MM.1S (cell line): ENCODE results near the gene SH2D7.

Experiments
- DNase-seq: peaks from one replicate; pipeline ENCODE4 v3.0.0-alpha.2; 2015
- H2AFZ ChIP-seq: fragments of 300-600 bp; sonication (generic); 2 replicates; pipeline ENCODE4 v1.6.0; 2016; ENCODE audit warnings: antibody characterized with exemption, low read length
- H3F3A ChIP-seq: fragments of 300-600 bp; sonication (generic); 2 replicates; pipeline ENCODE4 v1.6.1; 2016; ENCODE audit warnings: mild to moderate bottlenecking, antibody characterized with exemption, low read length, moderate library complexity, mixed read lengths; ENCODE audit not compliant: insufficient read depth
- H3K27ac ChIP-seq: fragments of 300-600 bp; sonication (generic); 2 replicates; pipeline ENCODE4 v1.5.1; 2016; ENCODE audit warnings: mild to moderate bottlenecking, low read length
- H3K27me3 ChIP-seq: fragments of 300-600 bp; sonication (generic); replicated peaks from 2 replicates; pipeline ENCODE4 v1.6.0; 2016; ENCODE audit warnings: low read length; ENCODE audit not compliant: insufficient read depth
- H3K36me3 ChIP-seq: fragments of 300-600 bp; sonication (generic); replicated peaks from 2 replicates; pipeline ENCODE4 v1.6.1; 2016; ENCODE audit warnings: mild to moderate bottlenecking, low read length, mixed read lengths; ENCODE audit not compliant: insufficient read depth
- H3K4me1 ChIP-seq: fragments of 300-600 bp; sonication (generic); 2 replicates; pipeline ENCODE4 v1.6.1; 2016; ENCODE audit warnings: low read length, mixed read lengths
- H3K4me2 ChIP-seq: fragments of 300-600 bp; sonication (generic); 2 replicates; pipeline ENCODE4 v1.6.0; 2016; ENCODE audit warnings: low read depth, low read length
- H3K4me3 ChIP-seq: fragments of 300-600 bp; sonication (generic); 2 replicates; pipeline ENCODE4 v1.5.1; 2016; ENCODE audit warnings: low read length, mixed read lengths
- H3K79me2 ChIP-seq: fragments of 300-600 bp; sonication (generic); 2 replicates; pipeline ENCODE4 v1.6.1; 2016; ENCODE audit warnings: mixed run types, low read length, mixed read lengths
- H3K9ac ChIP-seq: fragments of 300-600 bp; sonication (generic); 2 replicates; pipeline ENCODE4 v1.6.1; 2016; ENCODE audit warnings: low read length, mixed read lengths
- H3K9me2 ChIP-seq: fragments of 300-600 bp; sonication (generic); replicated peaks from 2 replicates; pipeline ENCODE4 v1.6.1; 2016; ENCODE audit warnings: mild to moderate bottlenecking, low read length, mixed read lengths; ENCODE audit not compliant: insufficient read depth
- H3K9me3 ChIP-seq: fragments of 300-600 bp; sonication (generic); replicated peaks from 2 replicates; pipeline ENCODE4 v1.6.1; 2016; ENCODE audit warnings: mild to moderate bottlenecking, low read length, mixed read lengths; ENCODE audit not compliant: insufficient read depth
- H4K20me1 ChIP-seq: fragments of 300-600 bp; sonication (generic); 2 replicates; pipeline ENCODE4 v1.6.1; 2016; ENCODE audit warnings: mild to moderate bottlenecking, low read length, moderate library complexity, mixed read lengths; ENCODE audit not compliant: insufficient read depth
- CTCF ChIP-seq: fragments of 300-600 bp; sonication (generic); IDR thresholded peaks from 2 replicates; pipeline ENCODE4 v1.5.1; 2016; ENCODE audit warnings: antibody characterized with exemption, low read length, mixed read lengths
- EZH2 ChIP-seq: fragments of 300-600 bp; sonication (generic); optimal IDR thresholded peaks from 2 replicates; pipeline ENCODE3; 2017; ENCODE audit warnings: low read depth, mild to moderate bottlenecking, antibody characterized with exemption, low read length, mixed read lengths
- EZH2phosphoT487 ChIP-seq: fragments of 300-600 bp; sonication (generic); IDR thresholded peaks from 2 replicates; pipeline ENCODE4 v1.6.1; 2018; ENCODE audit warnings: antibody characterized with exemption, low read length

Gene SH2D7

GRCh38 chr15:78125267-78125666, 32.9 kb downstream of the SH2D7 start:
- no peak for DNase-seq
- H3K9me2 ChIP-seq = no peaks in the 10 kb centered on the region
- no peaks in the 10 kb centered on the region for H3K4me1 ChIP-seq
- H3K9me3 ChIP-seq = no peaks in the 10 kb centered on the region
- H3K9ac ChIP-seq = no peak overlapping the region
- no peaks in the 10 kb centered on the region for H3K27me3 ChIP-seq
- H3K4me3 ChIP-seq = no peak overlapping the region
- no peak overlapping the region for H2AFZ ChIP-seq
- H3K36me3 ChIP-seq = no peaks in the 10 kb centered on the region
- no peak overlapping the region for H3K4me2 ChIP-seq
- no peaks in the 10 kb centered on the region for H3K79me2 ChIP-seq
- H4K20me1 ChIP-seq = no peaks in the 10 kb centered on the region
- TF ChIP-seq EZH2phosphoT487 (no peak), CTCF (no peak), EZH2 (no peak)
- H3F3A ChIP-seq = no peaks in the 10 kb centered on the region
- no peak overlapping the region for H3K27ac ChIP-seq

- TF ChIP-seq CTCF = no peak
- no peak for TF ChIP-seq EZH2phosphoT487
- TF ChIP-seq EZH2 = no peak
- Histone ChIP-seq H3K9me2 (no peaks in the 10 kb centered on the region), H3K36me3 (no peaks in the 10 kb centered on the region), H3K4me1 (no peaks in the 10 kb centered on the region), H4K20me1 (no peaks in the 10 kb centered on the region), H3K9me3 (no peaks in the 10 kb centered on the region), H2AFZ (no peak overlapping the region), H3K27me3 (no peaks in the 10 kb centered on the region), H3K4me3 (no peak overlapping the region), H3K4me2 (no peak overlapping the region), H3K9ac (no peak overlapping the region), H3K27ac (no peak overlapping the region), H3K79me2 (no peaks in the 10 kb centered on the region), H3F3A (peaks cover 5% of the 10 kb centered on the region; the same call in 1 of the 2 replicates)
- DNase-seq = no peak
These were observed 35.5 kb downstream of the SH2D7 start for GRCh38 chr15:78127882-78128281.

GRCh38 chr15:78129077-78129750, 36.9 kb downstream of the SH2D7 start:
- no peak overlapping the region for H3K27ac ChIP-seq
- TF ChIP-seq EZH2phosphoT487 = no peak
- TF ChIP-seq EZH2 = no peak
- TF ChIP-seq CTCF = no peak
- no peaks in the 10 kb centered on the region for H3K9me2 ChIP-seq
- H4K20me1 ChIP-seq = no peaks in the 10 kb centered on the region
- H3K36me3 ChIP-seq = no peaks in the 10 kb centered on the region
- H3K4me2 ChIP-seq = no peak overlapping the region
- no peaks in the 10 kb centered on the region for H3K79me2 ChIP-seq
- H3K4me3 ChIP-seq = no peak overlapping the region
- H3K27me3 ChIP-seq = no peaks in the 10 kb centered on the region
- peaks cover 5% of the 10 kb centered on the region; the same call in 1 of the 2 replicates for H3F3A ChIP-seq
- no peaks in the 10 kb centered on the region for H3K4me1 ChIP-seq
- H2AFZ ChIP-seq = no peak overlapping the region
- no peak overlapping the region for H3K9ac ChIP-seq
- DNase-seq = no peak
- no peaks in the 10 kb centered on the region for H3K9me3 ChIP-seq
